NB4 (cell line): ENCODE measurements around the gene KDM4C.

Experiments
- CTCF ChIP-seq: IDR thresholded peaks from one replicate; pipeline ENCODE4 v1.5.1; 2012; ENCODE audit warnings: low read depth, low read length
- MAX ChIP-seq: IDR thresholded peaks from 2 replicates; pipeline ENCODE4 v1.6.1; 2011; ENCODE audit warnings: low read depth, low read length
- POLR2A ChIP-seq: IDR thresholded peaks from 2 replicates; pipeline ENCODE4 v1.6.1; 2011; ENCODE audit warnings: mild to moderate bottlenecking; ENCODE audit not compliant: insufficient read length; ENCODE audit errors: extremely low read depth

GRCh38 chr9:6758498-6759184 lies 868 bp downstream of the KDM4C start:
- no peak; the same call in 1 of the 2 replicates for TF ChIP-seq MAX
- TF ChIP-seq CTCF: peak; percentile 7
- peak; percentile 39 for TF ChIP-seq POLR2A
